Measurements from ENCODE around the gene LRG1.
"Not testable (repeated sequence)": the region's sequence is repeated elsewhere in the genome, so short reads cannot be mapped to it uniquely, and the experiment has no call there.

Gene LRG1

DNA sequence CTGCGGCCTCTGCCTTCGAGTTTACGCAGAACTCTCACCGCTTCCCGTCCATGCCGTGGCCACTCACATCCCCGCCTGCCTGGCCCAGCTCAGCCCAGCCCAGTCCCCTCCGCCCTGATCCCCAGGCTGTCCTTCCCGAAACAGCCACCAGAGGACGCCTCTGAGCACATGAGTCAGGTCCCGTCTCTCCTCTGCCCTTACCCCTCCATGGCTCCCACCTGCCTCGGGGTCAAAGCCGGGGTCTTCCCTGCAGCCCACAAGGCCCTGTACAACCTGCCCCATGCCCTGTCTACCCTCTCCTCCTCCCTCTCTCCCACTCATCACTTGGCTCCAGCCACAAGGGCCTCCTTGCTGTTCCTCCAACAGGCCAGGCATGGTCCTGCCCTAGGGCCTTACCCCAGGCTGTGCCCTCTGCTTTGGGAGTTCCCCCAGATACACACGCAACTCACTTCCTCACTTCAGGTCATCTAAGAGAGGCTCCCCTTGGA lies 27.8 kb upstream of the LRG1 start:
- peak in 1 of 2 experiments; percentile 80 for DNase-seq (ENCODE audit: low read depth in 1 of 2, low spot score in 1 of 2)
- Histone ChIP-seq H3K27ac (replicated peaks) (peak overlapping the region; percentile 52), H3K4me3 (replicated peaks; ENCODE audit: insufficient read depth, low read length) (no peak overlapping the region), H3K27me3 (ENCODE audit: insufficient read depth, poor library complexity, severe bottlenecking) (no peaks in the 10 kb centered on the region)
- TF ChIP-seq GABPA (IDR thresholded peaks at IDR 0.05; ENCODE audit: low read depth), result no peak
- no peak for TF ChIP-seq POLR2AphosphoS5 (IDR thresholded peaks at IDR 0.05; ENCODE audit: low read depth)
- TF ChIP-seq, protein P1, sequence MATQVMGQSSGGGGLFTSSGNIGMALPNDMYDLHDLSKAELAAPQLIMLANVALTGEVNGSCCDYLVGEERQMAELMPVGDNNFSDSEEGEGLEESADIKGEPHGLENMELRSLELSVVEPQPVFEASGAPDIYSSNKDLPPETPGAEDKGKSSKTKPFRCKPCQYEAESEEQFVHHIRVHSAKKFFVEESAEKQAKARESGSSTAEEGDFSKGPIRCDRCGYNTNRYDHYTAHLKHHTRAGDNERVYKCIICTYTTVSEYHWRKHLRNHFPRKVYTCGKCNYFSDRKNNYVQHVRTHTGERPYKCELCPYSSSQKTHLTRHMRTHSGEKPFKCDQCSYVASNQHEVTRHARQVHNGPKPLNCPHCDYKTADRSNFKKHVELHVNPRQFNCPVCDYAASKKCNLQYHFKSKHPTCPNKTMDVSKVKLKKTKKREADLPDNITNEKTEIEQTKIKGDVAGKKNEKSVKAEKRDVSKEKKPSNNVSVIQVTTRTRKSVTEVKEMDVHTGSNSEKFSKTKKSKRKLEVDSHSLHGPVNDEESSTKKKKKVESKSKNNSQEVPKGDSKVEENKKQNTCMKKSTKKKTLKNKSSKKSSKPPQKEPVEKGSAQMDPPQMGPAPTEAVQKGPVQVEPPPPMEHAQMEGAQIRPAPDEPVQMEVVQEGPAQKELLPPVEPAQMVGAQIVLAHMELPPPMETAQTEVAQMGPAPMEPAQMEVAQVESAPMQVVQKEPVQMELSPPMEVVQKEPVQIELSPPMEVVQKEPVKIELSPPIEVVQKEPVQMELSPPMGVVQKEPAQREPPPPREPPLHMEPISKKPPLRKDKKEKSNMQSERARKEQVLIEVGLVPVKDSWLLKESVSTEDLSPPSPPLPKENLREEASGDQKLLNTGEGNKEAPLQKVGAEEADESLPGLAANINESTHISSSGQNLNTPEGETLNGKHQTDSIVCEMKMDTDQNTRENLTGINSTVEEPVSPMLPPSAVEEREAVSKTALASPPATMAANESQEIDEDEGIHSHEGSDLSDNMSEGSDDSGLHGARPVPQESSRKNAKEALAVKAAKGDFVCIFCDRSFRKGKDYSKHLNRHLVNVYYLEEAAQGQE (IDR thresholded peaks at IDR 0.05; ENCODE audit: insufficient replicate concordance, low read depth), result no peak
- TF ChIP-seq SPI1 (IDR thresholded peaks at IDR 0.05; ENCODE audit: borderline replicate concordance, low read depth), result peak; percentile 77
- TF ChIP-seq, protein P2, sequence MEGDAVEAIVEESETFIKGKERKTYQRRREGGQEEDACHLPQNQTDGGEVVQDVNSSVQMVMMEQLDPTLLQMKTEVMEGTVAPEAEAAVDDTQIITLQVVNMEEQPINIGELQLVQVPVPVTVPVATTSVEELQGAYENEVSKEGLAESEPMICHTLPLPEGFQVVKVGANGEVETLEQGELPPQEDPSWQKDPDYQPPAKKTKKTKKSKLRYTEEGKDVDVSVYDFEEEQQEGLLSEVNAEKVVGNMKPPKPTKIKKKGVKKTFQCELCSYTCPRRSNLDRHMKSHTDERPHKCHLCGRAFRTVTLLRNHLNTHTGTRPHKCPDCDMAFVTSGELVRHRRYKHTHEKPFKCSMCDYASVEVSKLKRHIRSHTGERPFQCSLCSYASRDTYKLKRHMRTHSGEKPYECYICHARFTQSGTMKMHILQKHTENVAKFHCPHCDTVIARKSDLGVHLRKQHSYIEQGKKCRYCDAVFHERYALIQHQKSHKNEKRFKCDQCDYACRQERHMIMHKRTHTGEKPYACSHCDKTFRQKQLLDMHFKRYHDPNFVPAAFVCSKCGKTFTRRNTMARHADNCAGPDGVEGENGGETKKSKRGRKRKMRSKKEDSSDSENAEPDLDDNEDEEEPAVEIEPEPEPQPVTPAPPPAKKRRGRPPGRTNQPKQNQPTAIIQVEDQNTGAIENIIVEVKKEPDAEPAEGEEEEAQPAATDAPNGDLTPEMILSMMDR (IDR thresholded peaks at IDR 0.05; ENCODE audit: insufficient read depth, low read length), result peak; percentile 89

DNA sequence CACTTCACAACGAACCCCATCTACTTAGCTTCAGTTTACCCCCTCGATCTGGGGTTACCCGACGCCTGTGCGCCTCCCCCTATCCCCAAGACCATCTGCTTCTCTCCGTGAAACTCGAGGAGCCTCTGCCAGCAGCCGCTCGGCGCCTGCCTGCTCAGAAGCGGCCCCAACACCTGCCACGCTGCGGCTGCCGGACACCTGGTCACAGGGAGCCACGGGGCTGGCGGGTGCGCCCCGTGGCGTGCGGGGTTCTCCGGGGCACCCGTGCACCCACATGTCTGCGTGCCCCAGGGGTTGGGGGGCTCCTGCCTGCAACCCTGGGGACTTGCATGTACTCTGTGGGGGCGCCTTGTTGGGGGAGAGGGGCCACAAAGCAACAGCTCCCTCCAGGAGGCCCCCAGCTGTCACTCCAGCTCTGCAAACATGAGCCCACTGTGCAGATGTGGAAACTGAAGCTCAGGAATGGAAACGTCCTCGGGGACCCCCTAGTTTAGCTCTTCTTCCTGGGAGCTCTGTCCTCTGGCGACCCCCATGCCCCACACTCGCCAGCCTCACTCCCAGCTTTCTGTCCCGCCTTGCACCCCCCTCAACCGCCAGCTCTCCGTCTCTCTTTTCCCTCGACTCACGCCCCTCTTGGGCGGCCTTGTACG lies 26.7 kb upstream of the LRG1 start:
- TF ChIP-seq, protein P2 (IDR thresholded peaks at IDR 0.05; ENCODE audit: insufficient read depth, low read length), result no peak
- TF ChIP-seq POLR2AphosphoS5 (IDR thresholded peaks at IDR 0.05; ENCODE audit: low read depth), result no peak
- TF ChIP-seq, protein P1 (IDR thresholded peaks at IDR 0.05; ENCODE audit: insufficient replicate concordance, low read depth), result no peak
- no peak for TF ChIP-seq GABPA (IDR thresholded peaks at IDR 0.05; ENCODE audit: low read depth)
- no peak for TF ChIP-seq SPI1 (IDR thresholded peaks at IDR 0.05; ENCODE audit: borderline replicate concordance, low read depth)
- Histone ChIP-seq H3K27me3 (ENCODE audit: insufficient read depth, poor library complexity, severe bottlenecking) (no peaks in the 10 kb centered on the region), H3K27ac (replicated peaks) (peak overlapping the region; percentile 52), H3K4me3 (replicated peaks; ENCODE audit: insufficient read depth, low read length) (no peak overlapping the region)
- DNase-seq (ENCODE audit: low read depth in 1 of 2, low spot score in 1 of 2), result no peak

DNA sequence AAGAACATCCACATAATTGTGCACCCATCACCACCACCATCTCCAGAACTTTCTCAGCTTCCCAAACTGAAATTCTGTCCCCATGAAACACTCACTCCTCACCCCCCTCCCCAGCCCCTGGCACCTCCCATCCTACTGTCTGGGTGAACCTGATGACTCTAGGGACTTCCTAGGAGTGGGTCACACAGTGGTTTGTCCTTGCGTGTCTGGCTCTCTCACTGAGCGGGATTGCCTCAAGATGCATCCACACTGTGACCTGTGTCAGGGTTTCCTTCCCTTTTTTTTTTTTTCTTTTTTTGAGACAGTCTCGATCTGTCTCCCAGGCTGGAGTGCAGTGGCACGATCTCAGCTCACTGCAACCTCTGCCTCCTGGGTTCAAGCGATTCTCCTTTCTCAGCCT lies 23.7 kb upstream of the LRG1 start:
- TF ChIP-seq POLR2AphosphoS5 (IDR thresholded peaks at IDR 0.05; ENCODE audit: low read depth), result 0 out of 2 replicates have a peak, but pooled peaks have one; percentile 37
- peak in 1 of 2 experiments; percentile 93 for DNase-seq (ENCODE audit: low read depth in 1 of 2, low spot score in 1 of 2)
- H3K27ac ChIP-seq (replicated peaks), result peak overlapping the region; percentile 79; the same call in 1 of the 2 replicates
- not testable (repeated sequence) for H3K4me3 ChIP-seq (replicated peaks; ENCODE audit: insufficient read depth, low read length); H3K27me3 ChIP-seq (ENCODE audit: insufficient read depth, poor library complexity, severe bottlenecking)

DNA sequence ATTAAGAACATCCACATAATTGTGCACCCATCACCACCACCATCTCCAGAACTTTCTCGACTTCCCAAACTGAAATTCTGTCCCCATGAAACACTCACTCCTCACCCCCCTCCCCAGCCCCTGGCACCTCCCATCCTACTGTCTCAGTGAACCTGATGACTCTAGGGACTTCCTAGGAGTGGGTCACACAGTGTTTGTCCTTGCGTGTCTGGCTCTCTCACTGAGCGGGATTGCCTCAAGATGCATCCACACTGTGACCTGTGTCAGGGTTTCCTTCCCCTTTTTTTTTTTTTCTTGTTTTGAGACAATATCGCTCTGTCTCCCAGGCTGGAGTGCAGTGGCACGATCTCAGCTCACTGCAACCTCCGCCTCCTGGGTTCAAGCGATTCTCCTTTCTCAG lies 22.2 kb upstream of the LRG1 start:
- H3K27me3 ChIP-seq (ENCODE audit: insufficient read depth, poor library complexity, severe bottlenecking); H3K4me3 ChIP-seq (replicated peaks; ENCODE audit: insufficient read depth, low read length): not testable (repeated sequence)
- H3K27ac ChIP-seq (replicated peaks), result peak overlapping the region; percentile 79
- DNase-seq (ENCODE audit: low read depth in 1 of 2, low spot score in 1 of 2), result peak in 1 of 2 experiments; percentile 91

DNA sequence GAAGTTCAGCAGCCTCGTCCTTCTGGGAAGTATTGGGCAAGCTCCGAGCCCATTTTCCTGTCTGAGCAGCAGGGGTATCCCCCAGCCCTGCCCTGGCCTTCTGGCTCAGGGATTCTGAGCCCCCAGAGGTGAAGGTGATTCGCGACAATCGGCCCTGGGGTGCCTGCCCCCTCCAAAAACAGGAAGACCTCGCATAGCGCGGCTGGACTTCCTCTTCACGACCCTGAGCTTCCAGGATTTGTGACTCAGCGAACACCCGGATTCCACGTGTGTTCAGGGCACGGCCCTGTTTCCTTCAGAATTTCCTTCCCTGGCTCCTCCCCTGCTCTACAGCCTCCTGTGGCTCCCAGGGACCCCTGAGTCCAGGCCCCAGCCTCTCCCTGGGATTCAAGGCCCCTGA lies 19.7 kb upstream of the LRG1 start, which contains the start of gene SEMA6B:
SEMA6B (minus strand) TSS at position 116 of the 400 bp plus-strand sequence. CDS start 1,227 bp downstream, outside the sequence.
- peak within 1 kb of the TSS; percentile 70 for H3K27ac ChIP-seq (replicated peaks)
- peak within 1 kb of the TSS; percentile 46 for H3K4me3 ChIP-seq (replicated peaks; ENCODE audit: insufficient read depth, low read length)
- TF ChIP-seq SPI1 (IDR thresholded peaks at IDR 0.05; ENCODE audit: borderline replicate concordance, low read depth) (peak; percentile 93), POLR2AphosphoS5 (IDR thresholded peaks at IDR 0.05; ENCODE audit: low read depth) (no peak)
- TF ChIP-seq, protein P1 (IDR thresholded peaks at IDR 0.05; ENCODE audit: insufficient replicate concordance, low read depth), result no peak
- peak; percentile 60 to 64 for DNase-seq (ENCODE audit: low read depth in 1 of 2, low spot score in 1 of 2)
- no peaks in the 10 kb centered on the region for H3K27me3 ChIP-seq (ENCODE audit: insufficient read depth, poor library complexity, severe bottlenecking)
